ENCODE measurements around the gene EPHB1. TPM values are rescaled to one million over a fixed set of nuclear protein-coding genes. Genes with fewer than 3 reads are reported as not detected.

EPHB1 gene
- total and polyA plus RNA-seq, 4 donors = 0.23 to 1.7 (median 0.52) TPM

GRCh38 chr3:134810052-134810435 is 15.0 kb downstream of the EPHB1 start:
- Histone ChIP-seq H3K36me3 (ENCODE audit: control insufficient read depth in 4 of 4, insufficient read depth in 3 of 4, low read depth in 1 of 4, low read length in 3 of 4) (no peaks in the 10 kb centered on the region), H3K9ac (ENCODE audit: low read depth in 1 of 2, low read length in 2 of 2) (no peak overlapping the region), H3K27me3 (ENCODE audit: control insufficient read depth in 4 of 4, insufficient read depth in 4 of 4, low read length in 3 of 4) (no peaks in the 10 kb centered on the region), H3K9me3 (ENCODE audit: control insufficient read depth in 4 of 4, low read length in 3 of 4) (no peaks in the 10 kb centered on the region), H3K4me3 (ENCODE audit: low read depth in 1 of 3, low read length in 3 of 3) (no peak overlapping the region), H3K4me1 (ENCODE audit: control insufficient read depth in 4 of 4, insufficient read depth in 4 of 4, low read length in 3 of 4) (no peaks in the 10 kb centered on the region), H3K27ac (ENCODE audit: low read depth in 1 of 2, low read length in 2 of 2) (no peak overlapping the region)
- DNase-seq (ENCODE audit: low spot score) = no peak
- 58% methylated on average over 2 of the region's 2 CpGs for WGBS
- TF ChIP-seq HNF4G (IDR thresholded peaks at IDR 0.05) (no peak), TAF1 (conservative IDR thresholded peaks at IDR 0.05) (no peak), HNF4A (conservative IDR thresholded peaks at IDR 0.05) (no peak), GABPA (IDR thresholded peaks at IDR 0.05 in 1 of 2, conservative IDR thresholded peaks at IDR 0.05 in 1 of 2) (no peak), NR2F2 (IDR thresholded peaks at IDR 0.05) (no peak), FOXA1 (IDR thresholded peaks at IDR 0.05) (no peak), ZBTB33 (IDR thresholded peaks at IDR 0.05) (no peak), RAD21 (IDR thresholded peaks at IDR 0.05) (no peak), MAX (IDR thresholded peaks at IDR 0.05) (no peak), JUND (IDR thresholded peaks at IDR 0.05) (no peak), REST (IDR thresholded peaks at IDR 0.05) (no peak), RXRA (IDR thresholded peaks at IDR 0.05) (no peak), YY1 (IDR thresholded peaks at IDR 0.05) (no peak)

- 57% methylated on average over 2 of the region's 2 CpGs for WGBS
- TF ChIP-seq FOXA2 (IDR thresholded peaks at IDR 0.05) (no peak), GABPA (IDR thresholded peaks at IDR 0.05 in 1 of 2, conservative IDR thresholded peaks at IDR 0.05 in 1 of 2) (no peak), EGR1 (IDR thresholded peaks at IDR 0.05; ENCODE audit: low read depth in 2 of 2) (no peak), MAX (IDR thresholded peaks at IDR 0.05) (no peak), ZBTB33 (IDR thresholded peaks at IDR 0.05) (no peak), RAD21 (IDR thresholded peaks at IDR 0.05) (no peak), REST (IDR thresholded peaks at IDR 0.05) (no peak), JUND (IDR thresholded peaks at IDR 0.05) (no peak), CTCF (IDR thresholded peaks at IDR 0.05; ENCODE audit: low read depth, low read length, missing input control) (no peak), RXRA (IDR thresholded peaks at IDR 0.05) (no peak), TAF1 (conservative IDR thresholded peaks at IDR 0.05) (no peak), SP1 (IDR thresholded peaks at IDR 0.05) (no peak), HNF4G (IDR thresholded peaks at IDR 0.05) (no peak), FOXA1 (IDR thresholded peaks at IDR 0.05) (no peak), YY1 (IDR thresholded peaks at IDR 0.05) (no peak), NR2F2 (IDR thresholded peaks at IDR 0.05) (no peak)
- no peaks in the 10 kb centered on the region for H3K27me3 ChIP-seq (ENCODE audit: control insufficient read depth in 4 of 4, insufficient read depth in 4 of 4, low read length in 3 of 4)
Observed at GRCh38 chr3:134810850-134811249, 15.8 kb downstream of the EPHB1 start.

More at GRCh38 chr3:134810850-134811249, 15.8 kb downstream of the EPHB1 start:
- Histone ChIP-seq H3K27ac (ENCODE audit: low read depth in 1 of 2, low read length in 2 of 2) (no peak overlapping the region), H3K9me3 (ENCODE audit: control insufficient read depth in 4 of 4, low read length in 3 of 4) (no peaks in the 10 kb centered on the region), H3K4me1 (ENCODE audit: control insufficient read depth in 4 of 4, insufficient read depth in 4 of 4, low read length in 3 of 4) (no peaks in the 10 kb centered on the region), H3K9ac (ENCODE audit: low read depth in 1 of 2, low read length in 2 of 2) (no peak overlapping the region), H3K4me3 (ENCODE audit: low read depth in 1 of 3, low read length in 3 of 3) (no peak overlapping the region), H3K36me3 (ENCODE audit: control insufficient read depth in 4 of 4, insufficient read depth in 3 of 4, low read depth in 1 of 4, low read length in 3 of 4) (no peaks in the 10 kb centered on the region)
- no peak for DNase-seq (ENCODE audit: low spot score)
